ENCODE results near the gene ZNF23. TPM values are rescaled to one million over a fixed set of nuclear protein-coding genes. Genes with fewer than 3 reads are reported as not detected.

The ZNF23 gene
- total RNA-seq, 1 experiment from 2014 or later = 9.6 TPM

GRCh38 chr16:71402007-71402406 lies 60.0 kb downstream of the ZNF23 start:
- H2BK15ac ChIP-seq (ENCODE audit: low read depth, low read length) = no peak overlapping the region
- no peak overlapping the region for H2BK5ac ChIP-seq (ENCODE audit: insufficient read length, low read length)
- WGBS (ENCODE audit: extremely low coverage, insufficient read length, low lambda C conversion rate) = no CpG with 5 or more reads among the region's 6 CpGs
- no peak overlapping the region for H2AFZ ChIP-seq (ENCODE audit: low read length)
- H3K79me2 ChIP-seq (ENCODE audit: insufficient read depth, low read length) = no peaks in the 10 kb centered on the region
- H3K18ac ChIP-seq (ENCODE audit: insufficient read length, low read depth, low read length) = no peak overlapping the region
- Mint-ChIP-seq H3K36me3 (ENCODE audit: insufficient read depth in 1 of 3, low read depth in 3 of 3) (peaks cover 0 to 5% (median 3%) of the 10 kb centered on the region in 3 experiments; a peak in 3 of 7 replicates), H3K4me1 (peaks cover 23 to 25% of the 10 kb centered on the region in 2 experiments), H3K27ac (peak overlapping the region in 1 of 3 experiments; percentile 79; a peak in 2 of 7 replicates), H3K27me3 (ENCODE audit: low read depth) (peaks cover 12% of the 10 kb centered on the region), H3K4me3 (no peak overlapping the region), H3K9me3 (peaks cover 12 to 15% of the 10 kb centered on the region in 2 experiments; a peak in 4 of 5 replicates)
- no peaks in the 10 kb centered on the region for H3K27me3 ChIP-seq (ENCODE audit: insufficient read depth, low read length)
- TF ChIP-seq CTCF (conservative IDR thresholded peaks at IDR 0.05) = no peak
- no peak overlapping the region for H3K56ac ChIP-seq (ENCODE audit: insufficient read length, low read depth, low read length)
- H3K4ac ChIP-seq (ENCODE audit: low read depth, low read length) = no peak overlapping the region
- no peak overlapping the region for H3K23ac ChIP-seq (ENCODE audit: insufficient read length, low read depth, low read length)
- no peak overlapping the region for H3K27ac ChIP-seq (ENCODE audit: insufficient read length, low read depth, low read length)
- H3K4me2 ChIP-seq (ENCODE audit: insufficient read depth, insufficient read length, low read length) = no peak overlapping the region
- H4K8ac ChIP-seq (replicated peaks; ENCODE audit: insufficient read length, low read depth, low read length) = no peak overlapping the region
- H2BK12ac ChIP-seq (ENCODE audit: insufficient read length, low read depth, low read length) = no peak overlapping the region
- no peak overlapping the region for H4K5ac ChIP-seq (ENCODE audit: insufficient read length, low read depth, low read length)
- no peaks in the 10 kb centered on the region for H3K23me2 ChIP-seq (ENCODE audit: insufficient read length, low read depth, low read length, poor library complexity, severe bottlenecking)
- H3K4me1 ChIP-seq (ENCODE audit: insufficient read depth, low read length) = no peaks in the 10 kb centered on the region; the same call in 1 of the 2 replicates
- H2BK120ac ChIP-seq (ENCODE audit: low read depth, low read length, poor library complexity, severe bottlenecking) = no peak overlapping the region
- no peak overlapping the region for H2AK5ac ChIP-seq (ENCODE audit: insufficient read length, low read length)
- H4K91ac ChIP-seq (ENCODE audit: insufficient read length, low read depth, low read length) = no peak overlapping the region
- H3K9me3 ChIP-seq (ENCODE audit: control insufficient read depth, low read depth, low read length) = no peaks in the 10 kb centered on the region
- H3K9ac ChIP-seq (ENCODE audit: extremely low read depth, insufficient read length, low read length) = no peak overlapping the region
- H3K79me1 ChIP-seq (ENCODE audit: insufficient read depth, low read depth, low read length, poor library complexity, severe bottlenecking) = no peaks in the 10 kb centered on the region
- H2BK20ac ChIP-seq (ENCODE audit: low read depth, low read length, poor library complexity, severe bottlenecking) = no peak overlapping the region
- no peaks in the 10 kb centered on the region for H4K20me1 ChIP-seq (ENCODE audit: control insufficient read depth, insufficient read depth, insufficient read length)
- no peak for DNase-seq
- H3K14ac ChIP-seq (ENCODE audit: insufficient read depth, low read length) = 0 out of 2 replicates have a peak overlapping the region, but pooled peaks have one; percentile 12
- no peak overlapping the region for H3T11ph ChIP-seq (ENCODE audit: low read length)
